ENCODE measurements around the gene ANKS1A. TPM values are rescaled to one million over a fixed set of nuclear protein-coding genes. Genes with fewer than 3 reads are reported as not detected.

The ANKS1A gene
- total RNA-seq, 1 experiment from 2014 or later = 14.4 TPM

DNA sequence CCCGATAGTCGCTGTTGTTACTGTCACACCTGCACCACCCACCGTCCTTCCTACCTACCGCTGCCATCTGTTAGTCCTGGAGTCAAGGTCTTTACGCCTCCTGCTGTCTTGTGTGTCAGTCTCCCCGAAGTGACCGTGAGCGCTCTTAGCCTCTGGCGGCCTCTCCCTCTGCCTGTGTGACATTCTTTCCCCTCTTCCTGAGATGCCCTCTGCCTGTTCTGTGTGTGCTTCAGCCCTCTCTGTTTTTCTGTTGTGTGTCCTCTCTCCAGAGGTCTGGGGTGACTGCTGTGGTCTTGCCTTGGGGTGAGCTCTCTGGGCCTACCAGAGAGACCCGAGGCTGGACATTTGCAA is 197.2 kb downstream of the ANKS1A start:
- H3K36me3 ChIP-seq (ENCODE audit: control insufficient read depth, insufficient read depth, low read length) = no peaks in the 10 kb centered on the region
- H3K9me3 ChIP-seq (ENCODE audit: control insufficient read depth, insufficient read depth, low read depth, low read length) = no peaks in the 10 kb centered on the region
- no peaks in the 10 kb centered on the region for H3K27me3 ChIP-seq (ENCODE audit: control insufficient read depth, insufficient read depth, low read length)
- TF ChIP-seq, protein P1, sequence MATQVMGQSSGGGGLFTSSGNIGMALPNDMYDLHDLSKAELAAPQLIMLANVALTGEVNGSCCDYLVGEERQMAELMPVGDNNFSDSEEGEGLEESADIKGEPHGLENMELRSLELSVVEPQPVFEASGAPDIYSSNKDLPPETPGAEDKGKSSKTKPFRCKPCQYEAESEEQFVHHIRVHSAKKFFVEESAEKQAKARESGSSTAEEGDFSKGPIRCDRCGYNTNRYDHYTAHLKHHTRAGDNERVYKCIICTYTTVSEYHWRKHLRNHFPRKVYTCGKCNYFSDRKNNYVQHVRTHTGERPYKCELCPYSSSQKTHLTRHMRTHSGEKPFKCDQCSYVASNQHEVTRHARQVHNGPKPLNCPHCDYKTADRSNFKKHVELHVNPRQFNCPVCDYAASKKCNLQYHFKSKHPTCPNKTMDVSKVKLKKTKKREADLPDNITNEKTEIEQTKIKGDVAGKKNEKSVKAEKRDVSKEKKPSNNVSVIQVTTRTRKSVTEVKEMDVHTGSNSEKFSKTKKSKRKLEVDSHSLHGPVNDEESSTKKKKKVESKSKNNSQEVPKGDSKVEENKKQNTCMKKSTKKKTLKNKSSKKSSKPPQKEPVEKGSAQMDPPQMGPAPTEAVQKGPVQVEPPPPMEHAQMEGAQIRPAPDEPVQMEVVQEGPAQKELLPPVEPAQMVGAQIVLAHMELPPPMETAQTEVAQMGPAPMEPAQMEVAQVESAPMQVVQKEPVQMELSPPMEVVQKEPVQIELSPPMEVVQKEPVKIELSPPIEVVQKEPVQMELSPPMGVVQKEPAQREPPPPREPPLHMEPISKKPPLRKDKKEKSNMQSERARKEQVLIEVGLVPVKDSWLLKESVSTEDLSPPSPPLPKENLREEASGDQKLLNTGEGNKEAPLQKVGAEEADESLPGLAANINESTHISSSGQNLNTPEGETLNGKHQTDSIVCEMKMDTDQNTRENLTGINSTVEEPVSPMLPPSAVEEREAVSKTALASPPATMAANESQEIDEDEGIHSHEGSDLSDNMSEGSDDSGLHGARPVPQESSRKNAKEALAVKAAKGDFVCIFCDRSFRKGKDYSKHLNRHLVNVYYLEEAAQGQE (IDR thresholded peaks at IDR 0.05; ENCODE audit: insufficient read depth in 1 of 2, low read depth in 2 of 2, low read length in 1 of 2) = no peak
- no peak for TF ChIP-seq POLR2AphosphoS5 (IDR thresholded peaks at IDR 0.05; ENCODE audit: low read depth, low read length)
- no peak for TF ChIP-seq SIN3A (IDR thresholded peaks at IDR 0.05; ENCODE audit: borderline replicate concordance, insufficient read depth, low read depth, low read length)
- TF ChIP-seq, protein P2, sequence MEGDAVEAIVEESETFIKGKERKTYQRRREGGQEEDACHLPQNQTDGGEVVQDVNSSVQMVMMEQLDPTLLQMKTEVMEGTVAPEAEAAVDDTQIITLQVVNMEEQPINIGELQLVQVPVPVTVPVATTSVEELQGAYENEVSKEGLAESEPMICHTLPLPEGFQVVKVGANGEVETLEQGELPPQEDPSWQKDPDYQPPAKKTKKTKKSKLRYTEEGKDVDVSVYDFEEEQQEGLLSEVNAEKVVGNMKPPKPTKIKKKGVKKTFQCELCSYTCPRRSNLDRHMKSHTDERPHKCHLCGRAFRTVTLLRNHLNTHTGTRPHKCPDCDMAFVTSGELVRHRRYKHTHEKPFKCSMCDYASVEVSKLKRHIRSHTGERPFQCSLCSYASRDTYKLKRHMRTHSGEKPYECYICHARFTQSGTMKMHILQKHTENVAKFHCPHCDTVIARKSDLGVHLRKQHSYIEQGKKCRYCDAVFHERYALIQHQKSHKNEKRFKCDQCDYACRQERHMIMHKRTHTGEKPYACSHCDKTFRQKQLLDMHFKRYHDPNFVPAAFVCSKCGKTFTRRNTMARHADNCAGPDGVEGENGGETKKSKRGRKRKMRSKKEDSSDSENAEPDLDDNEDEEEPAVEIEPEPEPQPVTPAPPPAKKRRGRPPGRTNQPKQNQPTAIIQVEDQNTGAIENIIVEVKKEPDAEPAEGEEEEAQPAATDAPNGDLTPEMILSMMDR (IDR thresholded peaks at IDR 0.05) = no peak
- no peak for TF ChIP-seq TCF7L2 (IDR thresholded peaks at IDR 0.05; ENCODE audit: low read depth, low read length)
- no peak overlapping the region for H3K27ac ChIP-seq (ENCODE audit: low read length)
- no peaks in the 10 kb centered on the region for H3K4me1 ChIP-seq (ENCODE audit: control insufficient read depth, insufficient read depth, low read length)
- DNase-seq (ENCODE audit: low read depth, low spot score) (no peak), ATAC-seq (no peak)
- BruUV-seq (replicated peaks) = no TSS peak
- ChIA-PET POLR2A (no interaction called here), CTCF (no interaction called here)
- in situ Hi-C loops (cut with HindIII; ENCODE audit: low pct_unique_long_range_greater_than_20kb, low sequenced_read_pairs) (no loop called here), intact Hi-C loops (cut with micrococcal nuclease; ENCODE audit: unreplicated experiment) (no loop called here)
- no peak overlapping the region for H3K4me3 ChIP-seq (ENCODE audit: low read depth in 2 of 2, low read length in 2 of 2)

DNA sequence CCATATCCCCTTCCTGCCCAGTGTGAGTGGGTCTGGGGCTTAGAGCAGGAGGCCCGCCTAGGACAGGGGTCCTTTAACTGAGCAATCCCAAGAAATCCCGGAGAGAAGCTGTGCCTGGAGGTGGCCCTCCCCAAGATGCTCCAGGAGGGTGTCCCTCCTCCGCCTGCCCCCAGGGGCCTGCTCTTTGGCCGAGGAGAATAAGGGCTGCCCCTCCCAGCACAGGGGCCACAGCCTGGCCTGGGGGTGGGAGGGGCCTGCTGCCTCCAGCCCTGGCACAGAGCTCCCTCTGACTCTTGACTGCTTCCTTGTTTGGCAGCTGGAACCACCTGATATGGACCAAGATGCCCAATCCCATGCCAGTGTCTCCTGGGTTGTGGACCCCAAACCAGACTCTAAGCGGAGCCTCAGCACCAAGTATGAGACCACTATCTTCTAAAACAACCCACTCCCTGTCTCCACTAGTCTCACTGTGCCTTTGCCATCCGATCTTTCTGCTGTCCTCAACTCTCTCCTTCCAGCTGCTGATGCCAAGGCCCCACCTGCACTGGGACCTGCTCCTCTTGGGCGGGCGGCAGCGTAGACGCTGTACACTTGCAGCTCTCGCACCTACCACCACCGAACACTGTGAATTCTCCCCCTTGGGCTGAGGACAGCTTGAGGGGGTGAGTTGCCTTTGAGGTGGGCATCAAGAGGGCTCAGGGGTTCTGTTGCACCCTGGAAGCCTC is 197.7 kb downstream of the ANKS1A start:
- H3K4me3 ChIP-seq (ENCODE audit: low read depth in 2 of 2, low read length in 2 of 2) = no peak overlapping the region
- no TSS peak for BruUV-seq (replicated peaks)
- DNase-seq (ENCODE audit: low read depth, low spot score) = no peak
- no peaks in the 10 kb centered on the region for H3K27me3 ChIP-seq (ENCODE audit: control insufficient read depth, insufficient read depth, low read length)
- POLR2A ChIA-PET = no interaction called here
- intact Hi-C loops (cut with micrococcal nuclease; ENCODE audit: unreplicated experiment) = no loop called here
- no peaks in the 10 kb centered on the region for H3K36me3 ChIP-seq (ENCODE audit: control insufficient read depth, insufficient read depth, low read length)
- in situ Hi-C loops (cut with HindIII; ENCODE audit: low pct_unique_long_range_greater_than_20kb, low sequenced_read_pairs) = no loop called here
- CTCF ChIA-PET = no interaction called here
- TF ChIP-seq SIN3A (IDR thresholded peaks at IDR 0.05; ENCODE audit: borderline replicate concordance, insufficient read depth, low read depth, low read length) (no peak), POLR2AphosphoS5 (IDR thresholded peaks at IDR 0.05; ENCODE audit: low read depth, low read length) (no peak), TCF7L2 (IDR thresholded peaks at IDR 0.05; ENCODE audit: low read depth, low read length) (no peak)
- TF ChIP-seq, protein P2 (IDR thresholded peaks at IDR 0.05) = no peak
- TF ChIP-seq, protein P1 (IDR thresholded peaks at IDR 0.05; ENCODE audit: insufficient read depth in 1 of 2, low read depth in 2 of 2, low read length in 1 of 2) = no peak
- H3K4me1 ChIP-seq (ENCODE audit: control insufficient read depth, insufficient read depth, low read length) = no peaks in the 10 kb centered on the region
- ATAC-seq = no peak
- H3K27ac ChIP-seq (ENCODE audit: low read length) = no peak overlapping the region
- no peaks in the 10 kb centered on the region for H3K9me3 ChIP-seq (ENCODE audit: control insufficient read depth, insufficient read depth, low read depth, low read length)
